MCF 10A (cell line): ENCODE data around the gene PLK5. TPM values are rescaled to one million over a fixed set of nuclear protein-coding genes. Genes with fewer than 3 reads are reported as not detected.

Source experiments
- BruUV-seq: library from RNA; stranded (reverse); fragments of 400-500 nt; replicated peaks from 2 replicates; lab custom pipeline; 2021; lab: Mats Ljungman, UMichigan
- CTCF ChIA-PET: fragments of 300-600 bp; sonication (Branson Sonifier 250); formaldehyde crosslinking; extraction: SDS; loops from one replicate; lab custom pipeline; 2021; ENCODE audit warnings: antibody characterized with exemption, inconsistent platforms; lab: Yijun Ruan, JAX
- POLR2A ChIA-PET: fragments of 300-600, 350-650 bp; sonication (Branson Sonifier 250); formaldehyde crosslinking; extraction: SDS; loops from one replicate; lab custom pipeline; 2020; ENCODE audit warnings: antibody characterized with exemption, inconsistent platforms; lab: Yijun Ruan, JAX
- DNase-seq: peaks from one replicate; pipeline ENCODE4 v3.0.0-alpha.2; 2018; ENCODE audit not compliant: unreplicated experiment
- H3K27ac Mint-ChIP-seq: one replicate; pipeline ENCODE4 v1.8.0; 2022; ENCODE audit warnings: mild to moderate bottlenecking, low read depth, mixed read lengths; ENCODE audit not compliant: unreplicated experiment
- H3K27me3 Mint-ChIP-seq: one replicate; pipeline ENCODE4 v1.8.0; 2022; ENCODE audit warnings: mixed read lengths; ENCODE audit not compliant: insufficient read depth, unreplicated experiment
- H3K36me3 Mint-ChIP-seq: one replicate; pipeline ENCODE4 v1.8.0; 2022; ENCODE audit warnings: mild to moderate bottlenecking, moderate library complexity, mixed read lengths; ENCODE audit not compliant: insufficient read depth, unreplicated experiment
- H3K4me1 Mint-ChIP-seq: one replicate; pipeline ENCODE4 v1.8.0; 2022; ENCODE audit warnings: mixed read lengths; ENCODE audit not compliant: insufficient read depth, unreplicated experiment
- H3K4me3 Mint-ChIP-seq: one replicate; pipeline ENCODE4 v1.8.0; 2022; ENCODE audit warnings: mild to moderate bottlenecking, moderate library complexity, mixed read lengths; ENCODE audit not compliant: unreplicated experiment
- H3K9me3 Mint-ChIP-seq: one replicate; pipeline ENCODE4 v1.8.0; 2022; ENCODE audit warnings: mixed read lengths; ENCODE audit not compliant: unreplicated experiment
- CTCF ChIP-seq: fragments of 200-600 bp; IDR thresholded peaks from one replicate; pipeline ENCODE4 v1.8.0; 2022; ENCODE audit warnings: antibody characterized with exemption, mild to moderate bottlenecking; ENCODE audit not compliant: unreplicated experiment
- intact Hi-C: fragments of 100-400 bp; cut with micrococcal nuclease; formaldehyde crosslinking; loops from 2 replicates; pipeline ENCODE4 v1.14.1; 2022
- total RNA-seq: library from RNA; stranded (reverse); gene quantifications from 2 replicates; pipeline ENCODE4 v1.2.3, GENCODE V29; 2022

The PLK5 gene
- total RNA-seq, 1 experiment from 2014 or later = 0.21 TPM

- TF ChIP-seq CTCF = no peak
- intact Hi-C loops = no loop called here
- ChIA-PET CTCF (interaction anchor here (0.6 kb wide), 1 partner anchor 237 kb away, joined by 3 read pairs; no protein-coding TSS in a partner anchor), POLR2A (interaction anchor here (0.6 to 2.2 kb wide), 10 partner anchors 11 to 1293 kb away, joined by 3 to 6 read pairs (median 3); partner anchors contain the start of gene C19orf25)
- Mint-ChIP-seq H3K4me1 (peaks cover 7% of the 10 kb centered on the region), H3K9me3 (no peaks in the 10 kb centered on the region), H3K27me3 (no peaks in the 10 kb centered on the region), H3K4me3 (peak within 1 kb of the TSS; percentile 79), H3K36me3 (no peaks in the 10 kb centered on the region), H3K27ac (no peak within 1 kb of the TSS)
- BruUV-seq = no TSS peak
- DNase-seq = peak; percentile 99
Observed at GRCh38 chr19:1490311-1491113, 33.4 kb upstream of the PLK5 start, which contains the start of gene PCSK4. Gene PCSK4, minus strand, starts transcription at chr19:1490350. Its CDS starts 4 bp downstream, at chr19:1490346.

GRCh38 chr19:1491114-1491848 is 32.6 kb upstream of the PLK5 start, which contains the start of gene REEP6:
Gene REEP6, plus strand, starts transcription at chr19:1491181. Its CDS starts 89 bp downstream, at chr19:1491270.
- no peak for DNase-seq
- no peak for TF ChIP-seq CTCF
- H3K9me3 Mint-ChIP-seq = no peaks in the 10 kb centered on the region
- peaks cover 7% of the 10 kb centered on the region for H3K4me1 Mint-ChIP-seq
- no peaks in the 10 kb centered on the region for H3K36me3 Mint-ChIP-seq
- no peak within 1 kb of the TSS for H3K27ac Mint-ChIP-seq
- no peaks in the 10 kb centered on the region for H3K27me3 Mint-ChIP-seq
- POLR2A ChIA-PET = interaction anchor here (0.6 to 2.2 kb wide), 10 partner anchors 12 to 1292 kb away, joined by 3 to 6 read pairs (median 3); partner anchors contain the start of gene C19orf25
- peak within 1 kb of the TSS; percentile 79 for H3K4me3 Mint-ChIP-seq
- CTCF ChIA-PET = interaction anchor here (0.6 kb wide), 1 partner anchor 238 kb away, joined by 3 read pairs; no protein-coding TSS in a partner anchor
- intact Hi-C loops = no loop called here
- no TSS peak for BruUV-seq

- DNase-seq = no peak
- no peaks in the 10 kb centered on the region for H3K36me3 Mint-ChIP-seq
- TF ChIP-seq CTCF = no peak
- no peaks in the 10 kb centered on the region for H3K27me3 Mint-ChIP-seq
- peaks cover 7% of the 10 kb centered on the region for H3K4me1 Mint-ChIP-seq
- no peak overlapping the region for H3K27ac Mint-ChIP-seq
- no peaks in the 10 kb centered on the region for H3K9me3 Mint-ChIP-seq
- POLR2A ChIA-PET = interaction anchor here (2.2 kb wide), 1 partner anchor 102 kb away, joined by 6 read pairs; no protein-coding TSS in a partner anchor
- CTCF ChIA-PET = interaction anchor here (0.7 kb wide), 1 partner anchor 74 kb away, joined by 3 read pairs; no protein-coding TSS in a partner anchor
- peak overlapping the region; percentile 79 for H3K4me3 Mint-ChIP-seq
- no TSS peak for BruUV-seq
- intact Hi-C loops = no loop called here
Observed at GRCh38 chr19:1491849-1492170, 32.1 kb upstream of the PLK5 start.
